A549 (cell line): ENCODE results near the gene CD2. TPM values are rescaled to one million over a fixed set of nuclear protein-coding genes. Genes with fewer than 3 reads are reported as not detected.

Source experiments
- ATAC-seq, 2 experiments: fragments of 200-7000 bp in 1 of 2; fragments of >200 bp in 1 of 2; cut with Nextera tagmentation in 1 of 2; cut with Tn5 transposase in 1 of 2; 3 replicates each; pipeline versions ENCODE4 v1.8.0 to v1.9.1; 2018 to 2020; ENCODE audit warnings: mild to moderate bottlenecking in 1 of 2, moderate library complexity in 1 of 2
- CTCF ChIA-PET: fragments of 300-600 bp; sonication (Branson Sonifier 250); formaldehyde crosslinking; extraction: SDS; loops from one replicate; lab custom pipeline; 2021; ENCODE audit warnings: antibody characterized with exemption, inconsistent platforms; lab: Yijun Ruan, JAX
- POLR2A ChIA-PET: fragments of 350-600 bp; formaldehyde crosslinking; extraction: SDS; loops from one replicate; lab custom pipeline; 2021; ENCODE audit warnings: antibody characterized with exemption, inconsistent platforms; lab: Yijun Ruan, JAX
- DNase-seq, 2 experiments: peaks; one replicate each; pipeline versions ENCODE4 v3.0.0 to v3.0.0-alpha.2; 2011 to 2016; ENCODE audit warnings: low read depth in 1 of 2, low spot score in 1 of 2
- FAIRE-seq: peaks from 2 replicates; lab custom pipeline; 2011; peaks lifted over from hg19 to GRCh38; lab: Jason Lieb, UNC
- H3K27ac ChIP-seq, 2 experiments: fragments of >200 bp; sonication (Bioruptor Twin); formaldehyde crosslinking; 3 replicates each; pipeline ENCODE4 v1.5.1; 2016 to 2017
- H3K4me1 ChIP-seq: fragments of >200 bp; sonication (Bioruptor Twin); formaldehyde crosslinking; 3 replicates; pipeline ENCODE4 v1.6.1; 2016
- H3K4me2 ChIP-seq: fragments of >200 bp; sonication (Bioruptor Twin); formaldehyde crosslinking; 3 replicates; pipeline ENCODE4 v1.6.1; 2016
- H3K4me3 ChIP-seq: fragments of >200 bp; sonication (Bioruptor Twin); formaldehyde crosslinking; 3 replicates; pipeline ENCODE4 v1.5.1; 2016
- H3K9me3 ChIP-seq: fragments of >200 bp; sonication (Bioruptor Twin); formaldehyde crosslinking; 3 replicates; pipeline ENCODE4 v1.6.1; 2016
- BHLHE40 ChIP-seq: IDR thresholded peaks from 2 replicates; pipeline ENCODE4 v1.6.1; 2012; ENCODE audit warnings: low read depth, low read length, inconsistent platforms
- CBX2 ChIP-seq: fragments of 200-600 bp; sonication (generic); IDR thresholded peaks from 2 replicates; pipeline ENCODE4 v1.6.1; 2016; ENCODE audit warnings: low read depth, mild to moderate bottlenecking, borderline replicate concordance
- CHD4 ChIP-seq: fragments of 200-600 bp; sonication (generic); IDR thresholded peaks from 2 replicates; pipeline ENCODE4 v1.6.1; 2016; ENCODE audit warnings: antibody characterized with exemption, mild to moderate bottlenecking, borderline replicate concordance
- EP300 ChIP-seq, 2 experiments: fragments of >200 bp; sonication (Bioruptor Twin); formaldehyde crosslinking; IDR thresholded peaks; 2 replicates in 1 of 2; 3 replicates in 1 of 2; pipeline ENCODE4 v1.6.1; 2016 to 2017
- ESRRA ChIP-seq: fragments of 150-350 bp; IDR thresholded peaks from 2 replicates; pipeline ENCODE4 v1.6.1; 2014; ENCODE audit warnings: mild to moderate bottlenecking, low read length, borderline replicate concordance
- FOSL2 ChIP-seq, 2 experiments: fragments of 450-650 bp in 1 of 2; fragments of >200 bp in 1 of 2; sonication (Bioruptor Twin) in 1 of 2; formaldehyde crosslinking; IDR thresholded peaks; 2 replicates each; pipeline versions ENCODE4 v1.5.0 to v1.6.1; 2016 to 2020; ENCODE audit warnings: mild to moderate bottlenecking in 1 of 2, moderate library complexity in 1 of 2
- HDAC2 ChIP-seq: fragments of 200-600 bp; sonication (generic); IDR thresholded peaks from 2 replicates; pipeline ENCODE4 v1.6.1; 2016
- HEYL ChIP-seq: fragments of 250-450 bp; sonication (Bioruptor Pico); IDR thresholded peaks from 2 replicates; pipeline ENCODE4 v1.8.0; 2021; ENCODE audit warnings: mild to moderate bottlenecking, moderate library complexity
- HOXB13 ChIP-seq: fragments of 250-450 bp; sonication (Bioruptor Pico); IDR thresholded peaks from 2 replicates; pipeline ENCODE4 v1.5.0; 2020; ENCODE audit warnings: low read depth, mild to moderate bottlenecking, moderate library complexity
- HOXB5 ChIP-seq: fragments of 250-450 bp; sonication (Bioruptor Pico); IDR thresholded peaks from 2 replicates; pipeline ENCODE4 v1.5.0; 2020; ENCODE audit warnings: mild to moderate bottlenecking, moderate library complexity
- JUN ChIP-seq, 2 experiments: fragments of >200 bp; sonication (Bioruptor Twin); formaldehyde crosslinking; IDR thresholded peaks; 2 replicates in 1 of 2; 3 replicates in 1 of 2; pipeline ENCODE4 v1.6.1; 2016 to 2017
- JUNB ChIP-seq: fragments of >200 bp; sonication (Bioruptor Twin); formaldehyde crosslinking; IDR thresholded peaks from 2 replicates; pipeline ENCODE4 v1.6.1; 2016
- KDM1A ChIP-seq: fragments of 200-600 bp; sonication (generic); IDR thresholded peaks from 2 replicates; pipeline ENCODE4 v1.6.1; 2016; ENCODE audit warnings: low read depth, mild to moderate bottlenecking
- MYC ChIP-seq: IDR thresholded peaks from 2 replicates; pipeline ENCODE4 v1.6.1; 2012; ENCODE audit warnings: mild to moderate bottlenecking, inconsistent platforms, low read length, improper control_type of control experiment, borderline replicate concordance
- NFE2L2 ChIP-seq: fragments of 150-350 bp; conservative IDR thresholded peaks from 2 replicates; pipeline ENCODE4 v1.6.1; 2014; ENCODE audit warnings: low read length
- NR3C1 ChIP-seq: fragments of >200 bp; sonication (Bioruptor Twin); formaldehyde crosslinking; IDR thresholded peaks from 3 replicates; pipeline ENCODE4 v1.6.1; 2017
- PBX3 ChIP-seq: IDR thresholded peaks from 2 replicates; pipeline ENCODE4 v1.6.1; 2012
- POLR2AphosphoS2 ChIP-seq: conservative IDR thresholded peaks from 2 replicates; pipeline ENCODE4 v1.6.1; 2012; ENCODE audit warnings: low read length, improper control_type of control experiment, inconsistent platforms
- RAD21 ChIP-seq, 2 experiments: fragments of >200 bp in 1 of 2; sonication (Bioruptor Twin) in 1 of 2; formaldehyde crosslinking in 1 of 2; IDR thresholded peaks in 1 of 2; conservative IDR thresholded peaks in 1 of 2; 2 replicates in 1 of 2; 3 replicates in 1 of 2; pipeline ENCODE4 v1.6.1; 2012 to 2018; ENCODE audit warnings: inconsistent platforms in 1 of 2
- RARB ChIP-seq: fragments of 250-450 bp; sonication (Bioruptor Pico); IDR thresholded peaks from 2 replicates; pipeline ENCODE4 v1.8.0; 2021; ENCODE audit warnings: mild to moderate bottlenecking, moderate library complexity
- REST ChIP-seq: fragments of 200-600 bp; sonication (generic); IDR thresholded peaks from 2 replicates; pipeline ENCODE4 v1.6.1; 2016; ENCODE audit warnings: antibody characterized with exemption, mild to moderate bottlenecking, moderate library complexity
- RFX5 ChIP-seq: fragments of 450-650 bp; IDR thresholded peaks from 2 replicates; pipeline ENCODE4 v1.7.1; 2014; ENCODE audit warnings: antibody characterized with exemption, mild to moderate bottlenecking, moderate library complexity
- TFCP2L1 ChIP-seq: fragments of 250-450 bp; sonication (Bioruptor Pico); IDR thresholded peaks from 2 replicates; pipeline ENCODE4 v1.5.0; 2021; ENCODE audit warnings: mild to moderate bottlenecking
- ZC3H11A ChIP-seq: fragments of 450-650 bp; IDR thresholded peaks from 2 replicates; pipeline ENCODE4 v1.6.1; 2014; ENCODE audit warnings: antibody characterized with exemption, mild to moderate bottlenecking
- ZNF302 ChIP-seq: fragments of 250-450 bp; sonication (Bioruptor Pico); IDR thresholded peaks from 2 replicates; pipeline ENCODE4 v1.9.0; 2021; ENCODE audit warnings: inconsistent platforms, mild to moderate bottlenecking, moderate library complexity
- WGBS: methylation state at CpG from one replicate; pipeline ENCODE4 v1.1.6; 2017; ENCODE audit errors: missing lambda C conversion rate; 5-methylcytosine and 5-hydroxymethylcytosine counted together
- polyA plus RNA-seq, 4 experiments: library from polyadenylated mRNA; depleted of rRNA in 3 of 4; stranded (reverse); fragments of >200 nt; fragmentation: RNase III in 1 of 4; extraction: RNeasy Plus Mini Kit Qiagen cat#74134 plus additional on column Dnase treatment in 1 of 4; gene quantifications; 2 replicates in 3 of 4; 3 replicates in 1 of 4; pipeline ENCODE4 v1.2.3, GENCODE V29; 2011 to 2017
- TF ChIP-seq, protein P1 (sequence below): fragments of >200 bp; sonication (Bioruptor Twin); formaldehyde crosslinking; IDR thresholded peaks from 3 replicates; pipeline ENCODE4 v1.6.1; 2016
- TF ChIP-seq, protein P2 (sequence below): fragments of 150-350 bp; IDR thresholded peaks from 2 replicates; pipeline ENCODE4 v1.6.1; 2014; ENCODE audit warnings: low read depth, mild to moderate bottlenecking, low read length

The CD2 gene
- polyA plus RNA-seq, 2 of the 4 experiments (the other 2 are of a cell fraction) = not detected

- Histone ChIP-seq H3K4me2 (no peak overlapping the region), H3K9me3 (no peaks in the 10 kb centered on the region), H3K27ac (no peak overlapping the region), H3K4me1 (no peaks in the 10 kb centered on the region), H3K4me3 (no peak overlapping the region)
- ChIA-PET CTCF (no interaction called here), POLR2A (no interaction called here)
- DNase-seq (no peak), FAIRE-seq (no peak), ATAC-seq (no peak)
- WGBS = 2% methylated on average over 2 of the region's 2 CpGs
- TF ChIP-seq RFX5 = no peak
- TF ChIP-seq REST = no peak
- no peak for TF ChIP-seq TFCP2L1 (CRISPR knock-in tag)
- no peak for TF ChIP-seq HOXB5 (CRISPR knock-in tag)
- no peak for TF ChIP-seq CHD4
- TF ChIP-seq HOXB13 (CRISPR knock-in tag) = no peak
- no peak for TF ChIP-seq NR3C1
- no peak for TF ChIP-seq MYC
- no peak for TF ChIP-seq CBX2
- no peak for TF ChIP-seq ZC3H11A
- TF ChIP-seq FOSL2 (IDR thresholded peaks at IDR 0.05) = no peak
- no peak for TF ChIP-seq FOSL2 (CRISPR knock-in tag; IDR thresholded peaks at IDR 0.05)
- TF ChIP-seq RAD21 (conservative IDR thresholded peaks at IDR 0.05 in 1 of 2, IDR thresholded peaks at IDR 0.05 in 1 of 2) = no peak
- TF ChIP-seq EP300 (IDR thresholded peaks at IDR 0.05) = no peak
- no peak for TF ChIP-seq ZNF302 (CRISPR knock-in tag)
- TF ChIP-seq RARB = no peak
- TF ChIP-seq PBX3 = no peak
- no peak for TF ChIP-seq BHLHE40
Measured at GRCh38 chr1:116805398-116805797, 51.2 kb downstream of the CD2 start.

DNA sequence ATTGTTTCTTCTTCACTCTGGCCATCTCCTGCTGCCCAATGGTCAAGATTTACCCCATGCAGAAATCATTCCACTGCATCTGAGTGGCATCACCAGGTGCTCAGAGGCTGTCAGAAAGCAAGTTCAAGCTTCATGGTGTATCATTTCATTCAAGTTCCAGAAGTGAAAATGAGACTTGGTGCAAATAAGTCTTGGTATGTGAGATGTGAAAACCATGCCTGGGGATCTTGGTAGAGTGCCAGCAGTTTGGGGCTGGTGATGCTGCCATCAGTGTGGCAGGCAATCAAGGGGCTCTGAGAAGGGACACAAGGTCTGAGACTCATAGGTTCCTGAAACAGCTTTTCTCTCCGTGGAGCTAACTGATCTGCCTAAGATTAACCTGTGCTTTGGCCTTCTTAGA, 52.0 kb downstream of the CD2 start:
- no peak overlapping the region for H3K27ac ChIP-seq
- H3K4me3 ChIP-seq = no peak overlapping the region
- TF ChIP-seq JUNB = no peak
- TF ChIP-seq, protein P1, sequence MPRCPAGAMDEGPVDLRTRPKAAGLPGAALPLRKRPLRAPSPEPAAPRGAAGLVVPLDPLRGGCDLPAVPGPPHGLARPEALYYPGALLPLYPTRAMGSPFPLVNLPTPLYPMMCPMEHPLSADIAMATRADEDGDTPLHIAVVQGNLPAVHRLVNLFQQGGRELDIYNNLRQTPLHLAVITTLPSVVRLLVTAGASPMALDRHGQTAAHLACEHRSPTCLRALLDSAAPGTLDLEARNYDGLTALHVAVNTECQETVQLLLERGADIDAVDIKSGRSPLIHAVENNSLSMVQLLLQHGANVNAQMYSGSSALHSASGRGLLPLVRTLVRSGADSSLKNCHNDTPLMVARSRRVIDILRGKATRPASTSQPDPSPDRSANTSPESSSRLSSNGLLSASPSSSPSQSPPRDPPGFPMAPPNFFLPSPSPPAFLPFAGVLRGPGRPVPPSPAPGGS = no peak
- TF ChIP-seq HEYL (CRISPR knock-in tag) = no peak
- TF ChIP-seq EP300 (IDR thresholded peaks at IDR 0.05) = no peak
- TF ChIP-seq CBX2 = no peak
- TF ChIP-seq HDAC2 = no peak
- TF ChIP-seq BHLHE40 = no peak
- no peak for TF ChIP-seq PBX3
- TF ChIP-seq, protein P2, sequence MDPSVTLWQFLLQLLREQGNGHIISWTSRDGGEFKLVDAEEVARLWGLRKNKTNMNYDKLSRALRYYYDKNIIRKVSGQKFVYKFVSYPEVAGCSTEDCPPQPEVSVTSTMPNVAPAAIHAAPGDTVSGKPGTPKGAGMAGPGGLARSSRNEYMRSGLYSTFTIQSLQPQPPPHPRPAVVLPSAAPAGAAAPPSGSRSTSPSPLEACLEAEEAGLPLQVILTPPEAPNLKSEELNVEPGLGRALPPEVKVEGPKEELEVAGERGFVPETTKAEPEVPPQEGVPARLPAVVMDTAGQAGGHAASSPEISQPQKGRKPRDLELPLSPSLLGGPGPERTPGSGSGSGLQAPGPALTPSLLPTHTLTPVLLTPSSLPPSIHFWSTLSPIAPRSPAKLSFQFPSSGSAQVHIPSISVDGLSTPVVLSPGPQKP = no peak
- no peak for TF ChIP-seq TFCP2L1 (CRISPR knock-in tag)
- TF ChIP-seq POLR2AphosphoS2 = no peak
- TF ChIP-seq JUN (IDR thresholded peaks at IDR 0.05) = no peak
- no peak for TF ChIP-seq ESRRA
- no peak for TF ChIP-seq KDM1A
- TF ChIP-seq NFE2L2 = no peak
- ChIA-PET CTCF (no interaction called here), POLR2A (no interaction called here)
- DNase-seq (no peak), FAIRE-seq (no peak), ATAC-seq (no peak)
- 78% methylated on average over 1 of the region's 1 CpG for WGBS
- no peaks in the 10 kb centered on the region for H3K9me3 ChIP-seq
- H3K4me2 ChIP-seq = no peak overlapping the region
- H3K4me1 ChIP-seq = no peaks in the 10 kb centered on the region
